Central memory CD4-positive, alpha-beta T cell (primary cell): ENCODE measurements around the gene MAGEA2B.
"Not testable (repeated sequence)": the region's sequence is repeated elsewhere in the genome, so short reads cannot be mapped to it uniquely, and the experiment has no call there.

Experiments used
- DNase-seq: peaks from one replicate; pipeline ENCODE4 v3.0.0; 2022

Gene MAGEA2B

DNA sequence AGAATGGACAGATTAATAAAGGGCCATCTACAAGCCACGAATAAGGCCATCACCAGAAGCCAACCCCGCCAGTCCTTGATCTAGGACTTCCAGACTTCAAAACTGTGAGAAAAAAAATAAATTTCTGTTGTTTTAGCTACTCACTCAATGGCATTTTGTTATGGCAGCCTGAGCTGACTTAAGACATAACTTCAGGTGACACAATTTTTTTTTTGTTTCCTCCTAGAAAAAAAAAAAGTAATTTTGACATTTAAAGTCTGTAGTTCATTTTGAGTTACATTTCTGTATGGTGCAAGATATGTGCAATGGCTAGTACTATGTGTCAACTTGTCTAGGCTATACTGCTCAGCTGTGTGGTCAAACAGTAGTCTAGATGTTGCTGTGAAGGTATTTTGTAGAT lies 44.5 kb downstream of the MAGEA2B start, which contains the start of gene CSAG3:
Gene CSAG3, plus strand, starts transcription at position 301 of the 400 bp plus-strand sequence.
- DNase-seq = not testable (repeated sequence)

GRCh38 chrX:152759544-152759943 lies 45.1 kb downstream of the MAGEA2B start:
- DNase-seq = not testable (repeated sequence)

- not testable (repeated sequence) for DNase-seq
Observed at GRCh38 chrX:152761582-152761981, 47.2 kb downstream of the MAGEA2B start.

GRCh38 chrX:152766562-152766961 lies 52.1 kb downstream of the MAGEA2B start:
- DNase-seq = not testable (repeated sequence)
